OCI-LY3 (cell line): ENCODE measurements around the gene UQCC2.

ENCODE experiments used
- CTCF ChIP-seq: fragments of 200-600, 300-600 bp; sonication (generic); IDR thresholded peaks from 2 replicates; pipeline ENCODE4 v1.5.1; 2014; ENCODE audit warnings: antibody characterized with exemption, low read length, low read depth
- EZH2phosphoT487 ChIP-seq: fragments of 200-600 bp; shearing (Covaris generic); IDR thresholded peaks from 2 replicates; pipeline ENCODE4 v1.6.1; 2018; ENCODE audit warnings: antibody characterized with exemption, mixed run types, low read depth

DNA sequence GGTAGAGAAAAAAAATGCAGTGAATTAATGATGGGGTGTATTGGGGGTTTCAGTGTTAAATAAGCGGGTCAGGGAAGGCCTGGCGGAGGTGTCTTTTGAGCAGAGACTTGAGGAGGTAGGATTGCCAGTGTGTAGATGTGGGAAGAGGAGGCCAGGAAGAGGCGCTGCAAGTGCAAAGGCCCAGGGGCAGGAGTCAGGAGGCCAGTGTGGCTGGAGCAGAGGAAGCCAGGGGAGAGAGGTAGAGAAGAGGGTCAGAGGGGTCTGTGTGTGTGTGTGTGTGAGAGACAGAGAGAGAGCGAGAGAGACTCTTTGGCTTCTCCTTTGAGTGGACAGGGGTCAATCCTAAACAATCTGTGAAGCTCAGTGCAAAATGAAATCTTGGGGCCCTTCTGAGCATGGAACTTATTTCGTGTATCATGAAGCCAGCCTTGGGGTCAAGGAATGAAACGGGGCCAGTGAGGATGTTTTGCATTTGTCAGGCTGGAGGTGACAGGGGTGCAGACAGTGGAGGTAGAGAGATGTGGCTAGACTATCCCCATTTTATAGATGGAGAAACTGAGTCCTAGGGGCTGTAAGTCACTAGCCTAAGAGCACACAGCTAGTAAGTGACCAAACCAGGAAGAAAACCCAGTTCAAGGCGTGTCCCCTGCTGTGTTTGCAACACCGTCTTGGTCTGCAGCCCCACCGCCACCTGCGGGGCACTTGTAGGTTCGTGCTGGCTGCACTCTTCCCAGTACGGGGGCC lies 44.9 kb upstream of the UQCC2 start:
- TF ChIP-seq CTCF: no peak
- TF ChIP-seq EZH2phosphoT487: no peak
